HG03558 (cell line): ENCODE results near the gene COPS6.
"Not testable (repeated sequence)": the region's sequence is repeated elsewhere in the genome, so short reads cannot be mapped to it uniquely, and the experiment has no call there.

Experiments used
- ATAC-seq: cut with Tn5 transposase; IDR thresholded peaks from one replicate; pipeline ENCODE4 v1.9.1; 2021; ENCODE audit warnings: moderate number of reproducible peaks; ENCODE audit not compliant: unreplicated experiment; ENCODE audit errors: extremely low read depth

The COPS6 gene

GRCh38 chr7:100124301-100125230 lies 35.8 kb downstream of the COPS6 start:
- ATAC-seq: no peak

GRCh38 chr7:100126239-100126930 lies 37.6 kb downstream of the COPS6 start:
- no peak for ATAC-seq

GRCh38 chr7:100126931-100127865 lies 38.4 kb downstream of the COPS6 start, which contains the start of gene MBLAC1:
Gene MBLAC1, plus strand, starts transcription at chr7:100126967. Its CDS starts 429 bp downstream, at chr7:100127396.
- ATAC-seq: no peak

GRCh38 chr7:100127866-100128636 lies 39.3 kb downstream of the COPS6 start:
- ATAC-seq: no peak

GRCh38 chr7:100128637-100128963 lies 39.8 kb downstream of the COPS6 start:
- ATAC-seq: no peak

GRCh38 chr7:100130220-100130607 lies 41.4 kb downstream of the COPS6 start:
- not testable (repeated sequence) for ATAC-seq

GRCh38 chr7:100130608-100131453 lies 42.1 kb downstream of the COPS6 start:
- no peak for ATAC-seq

- ATAC-seq: no peak
Observed at GRCh38 chr7:100132126-100132525, 43.4 kb downstream of the COPS6 start.

GRCh38 chr7:100132697-100133151 lies 44.0 kb downstream of the COPS6 start:
- peak; percentile 70 for ATAC-seq

GRCh38 chr7:100137851-100138760 lies 49.3 kb downstream of the COPS6 start:
- ATAC-seq: no peak

GRCh38 chr7:100141555-100141949 lies 52.8 kb downstream of the COPS6 start:
- ATAC-seq: no peak
